ENCODE results near the gene DENND5B.
A peak's percentile ranks its signal among the peaks of the same experiment; 100 is the strongest.

DENND5B gene

GRCh38 chr12:31471823-31472222, 119.1 kb downstream of the DENND5B start:
- no peak for DNase-seq (ENCODE audit: low spot score)

- no peak for DNase-seq (ENCODE audit: low spot score)
These were observed 119.9 kb downstream of the DENND5B start for GRCh38 chr12:31471051-31471450.

- DNase-seq (ENCODE audit: low spot score), result no peak
These were observed 120.5 kb downstream of the DENND5B start for GRCh38 chr12:31470459-31470858.

DNA sequence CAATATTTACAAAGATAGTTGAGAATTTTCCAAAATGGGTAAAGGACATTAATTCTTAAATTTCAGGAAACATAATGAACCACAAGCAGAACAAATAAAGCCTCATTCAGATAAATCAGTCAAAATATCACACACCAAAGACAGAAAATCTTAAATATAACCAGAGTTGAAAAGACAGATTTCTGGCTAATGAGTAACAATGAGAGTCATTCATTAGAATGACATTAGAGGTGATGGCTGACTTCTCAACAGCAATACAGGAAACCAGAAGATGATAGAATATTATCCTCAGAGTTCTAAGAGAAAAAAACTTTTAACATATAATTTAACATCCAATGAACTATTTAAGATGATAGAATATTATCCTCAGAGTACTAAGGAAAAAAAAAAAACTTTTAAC, 124.2 kb downstream of the DENND5B start:
- DNase-seq (ENCODE audit: low spot score), result no peak

DNA sequence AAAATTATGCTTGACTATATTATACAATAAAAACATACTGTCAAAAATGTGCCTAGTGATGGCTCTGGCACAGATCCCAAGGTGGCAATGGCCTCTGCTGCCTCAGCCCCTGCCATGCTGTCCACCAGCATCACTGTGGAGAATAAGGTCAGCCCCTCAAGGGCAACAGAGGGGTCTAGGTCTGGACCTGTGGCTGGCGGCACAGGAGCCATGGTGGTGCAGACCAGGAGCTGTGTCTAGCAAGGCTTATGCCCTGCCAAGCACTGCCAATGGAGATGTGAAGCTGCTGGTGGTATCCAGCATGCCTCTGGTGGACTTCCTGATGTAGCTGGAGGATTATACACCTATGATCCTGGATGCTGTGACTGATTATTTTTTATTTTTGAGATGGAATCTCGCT, 125.9 kb downstream of the DENND5B start:
- no peak for DNase-seq (ENCODE audit: low spot score)

- DNase-seq (ENCODE audit: low spot score), result no peak
These were observed 130.9 kb downstream of the DENND5B start for GRCh38 chr12:31460024-31460423.

DNA sequence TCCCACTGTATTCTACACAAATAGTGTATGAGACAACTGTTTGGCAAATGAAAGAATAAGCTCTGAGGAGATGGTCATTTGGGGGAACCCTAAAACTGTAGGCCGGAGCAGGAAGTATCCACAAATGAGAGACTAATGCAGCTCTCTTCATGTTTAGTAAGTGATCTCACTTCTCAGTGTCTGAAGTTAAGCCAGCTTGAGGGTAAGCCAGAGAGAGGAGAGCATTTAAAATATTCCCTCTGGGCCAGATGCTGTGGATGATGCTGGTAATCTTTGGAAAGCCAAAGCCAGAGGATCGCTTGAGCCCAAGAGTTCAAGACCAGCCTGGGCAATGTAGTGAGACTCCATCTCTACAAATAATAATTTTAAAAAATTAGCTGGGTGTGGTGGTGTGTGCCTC, 134.4 kb downstream of the DENND5B start:
- DNase-seq (ENCODE audit: low spot score), result no peak

GRCh38 chr12:31444736-31445135, 146.2 kb downstream of the DENND5B start:
- DNase-seq (ENCODE audit: low spot score), result no peak

- no peak for DNase-seq (ENCODE audit: low spot score)
These were observed 150.3 kb downstream of the DENND5B start for GRCh38 chr12:31440586-31440985.

DNA sequence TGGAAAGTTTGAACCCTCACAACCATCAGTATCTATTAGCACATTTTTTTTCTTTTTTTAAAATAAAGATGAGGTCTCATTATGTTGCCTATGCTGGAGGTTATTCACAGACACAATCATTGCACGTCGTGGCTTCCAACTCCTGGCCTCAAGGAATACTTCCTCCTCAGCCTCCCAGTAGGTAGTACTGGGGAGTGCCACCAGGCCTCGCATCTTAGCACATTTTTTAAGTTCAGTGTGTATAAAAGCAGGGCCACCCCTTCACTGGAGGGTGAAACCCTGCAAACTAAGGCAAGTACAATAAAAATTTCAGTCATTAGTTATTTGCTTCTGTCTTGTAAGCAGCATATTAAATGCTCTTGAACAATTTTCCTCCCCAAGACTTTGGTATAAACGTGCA, 150.8 kb downstream of the DENND5B start:
- DNase-seq (ENCODE audit: low spot score), result no peak

- no peak for DNase-seq (ENCODE audit: low spot score)
These were observed 159.2 kb downstream of the DENND5B start for GRCh38 chr12:31431721-31432240.

- no peak for DNase-seq (ENCODE audit: low spot score)
These were observed 167.5 kb downstream of the DENND5B start for GRCh38 chr12:31423405-31423804.

- no peak for DNase-seq (ENCODE audit: low spot score)
These were observed 178.6 kb downstream of the DENND5B start for GRCh38 chr12:31412292-31412801.

DNA sequence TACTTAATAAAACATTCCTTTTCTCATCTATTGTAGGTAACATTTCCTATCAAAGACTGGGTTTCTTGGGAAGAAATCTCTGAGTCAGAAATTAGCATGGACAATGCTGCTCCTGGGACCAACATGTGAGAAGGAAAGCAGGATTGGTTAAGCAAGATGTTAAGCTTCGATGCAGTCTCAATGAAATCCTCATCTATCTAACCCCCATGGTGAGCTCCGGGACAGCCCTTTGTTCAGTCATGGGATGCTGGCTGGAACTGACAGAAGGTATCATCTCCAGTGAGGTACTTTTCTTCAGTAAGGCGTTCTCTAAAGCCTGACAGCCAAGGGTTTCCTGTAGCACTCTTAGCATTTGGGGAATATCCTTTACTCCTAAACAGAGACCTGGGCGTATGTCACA, 182.2 kb downstream of the DENND5B start:
- DNase-seq (ENCODE audit: low spot score), result no peak

- DNase-seq (ENCODE audit: low spot score), result no peak
These were observed 183.4 kb downstream of the DENND5B start for GRCh38 chr12:31407562-31407961.

GRCh38 chr12:31406345-31406744, 184.6 kb downstream of the DENND5B start:
- no peak for DNase-seq (ENCODE audit: low spot score)

DNA sequence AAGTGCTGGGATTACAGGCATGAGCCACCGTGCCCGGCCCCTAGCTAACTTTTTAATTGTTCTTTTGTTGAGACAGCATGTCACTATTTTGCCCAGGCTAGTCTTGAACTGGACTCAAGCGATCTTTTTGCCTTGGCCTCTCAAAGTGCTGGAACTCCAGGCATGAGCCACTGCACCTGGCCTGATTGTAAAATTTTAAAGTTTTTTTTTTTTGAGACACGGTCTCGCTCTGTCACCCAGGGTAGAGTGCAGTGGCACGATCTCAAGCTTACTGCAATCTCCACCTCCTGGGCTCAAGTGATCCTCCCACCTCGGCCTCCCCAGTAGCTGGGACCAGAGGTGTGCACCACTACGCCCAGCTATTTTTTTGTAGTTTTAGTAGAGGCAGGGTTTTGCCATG, 185.9 kb downstream of the DENND5B start:
- no peak for DNase-seq (ENCODE audit: low spot score)

- DNase-seq (ENCODE audit: low spot score), result peak; percentile 68
These were observed 187.8 kb downstream of the DENND5B start for GRCh38 chr12:31403099-31403607.

DNA sequence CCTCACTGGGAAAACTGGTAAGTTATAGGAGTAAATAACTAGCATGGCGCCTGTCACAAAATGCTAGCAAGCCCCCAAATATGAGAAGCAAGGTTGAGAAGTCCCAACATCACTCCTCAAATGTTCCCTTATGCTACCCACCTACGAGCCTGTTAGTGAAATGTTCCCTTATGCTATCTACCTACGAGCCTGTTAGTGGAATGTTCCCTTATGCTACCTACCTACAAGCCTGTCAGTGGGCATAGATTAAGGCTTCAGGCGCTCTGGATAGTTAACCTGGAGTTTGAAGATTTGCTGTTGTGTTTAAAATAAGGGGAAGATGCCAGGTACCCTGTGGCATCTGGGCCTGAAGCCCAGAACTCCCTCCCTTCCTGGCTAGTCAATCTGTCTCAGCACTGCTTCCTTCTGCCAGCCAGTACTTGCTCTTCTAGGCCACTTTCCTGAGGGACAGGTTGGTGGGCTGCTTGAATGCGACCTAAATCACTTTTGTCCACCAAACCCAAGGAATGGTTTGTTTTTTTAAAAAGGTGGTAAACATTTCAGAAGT, 197.9 kb downstream of the DENND5B start:
- no peak for DNase-seq (ENCODE audit: low spot score)

DNA sequence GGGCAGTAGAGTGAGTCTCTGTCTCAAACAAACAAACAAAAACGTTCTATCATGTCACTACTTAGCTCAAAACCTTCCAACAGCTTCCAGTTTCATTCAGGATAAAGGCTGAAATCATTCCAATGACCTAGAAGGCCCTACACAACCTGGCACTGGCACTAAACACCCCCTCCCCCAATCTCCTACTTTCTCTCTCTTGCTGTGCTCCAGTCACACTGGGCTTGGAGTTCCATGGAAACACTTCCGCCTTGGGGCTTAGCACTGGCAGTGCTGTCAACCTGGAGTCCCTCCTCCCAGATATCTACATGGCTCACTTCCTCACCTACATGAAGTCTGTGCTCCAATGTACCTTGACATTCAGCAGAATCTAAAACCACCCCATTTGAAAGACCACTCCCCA, 199.9 kb downstream of the DENND5B start:
- no peak for DNase-seq (ENCODE audit: low spot score)

GRCh38 chr12:31388713-31389112, 202.2 kb downstream of the DENND5B start:
- no peak for DNase-seq (ENCODE audit: low spot score)

- DNase-seq (ENCODE audit: low spot score), result no peak
These were observed 203.5 kb downstream of the DENND5B start for GRCh38 chr12:31387466-31387865.

- DNase-seq (ENCODE audit: low spot score), result no peak
These were observed 203.9 kb downstream of the DENND5B start for GRCh38 chr12:31387011-31387410.

- DNase-seq (ENCODE audit: low spot score), result no peak
These were observed 204.6 kb downstream of the DENND5B start for GRCh38 chr12:31386364-31386777.
